Fibroblast of skin of back (primary cell): Measurements from ENCODE around the gene PYURF.

Experiments used
- DNase-seq: peaks from one replicate; pipeline ENCODE4 v3.0.0-alpha.2; 2013

The PYURF gene

DNA sequence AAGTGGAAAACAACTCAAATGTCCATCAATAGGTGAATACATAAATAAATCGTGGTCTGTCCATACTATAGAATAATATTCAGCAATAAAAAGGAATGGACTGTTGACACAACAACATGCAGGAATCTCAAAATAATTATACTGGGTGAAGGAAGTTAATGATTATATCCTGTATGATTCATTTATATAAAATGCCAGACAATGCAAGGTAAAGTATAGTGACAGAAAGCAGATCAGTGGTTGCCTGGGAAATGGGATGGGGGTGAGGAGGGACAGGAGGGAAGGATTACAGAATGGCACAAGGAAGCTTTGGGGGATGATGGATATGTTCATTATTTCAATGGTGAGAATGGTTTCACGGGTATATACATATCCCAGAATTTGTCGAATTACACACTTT lies 12.3 kb downstream of the PYURF start:
- no peak for DNase-seq

DNA sequence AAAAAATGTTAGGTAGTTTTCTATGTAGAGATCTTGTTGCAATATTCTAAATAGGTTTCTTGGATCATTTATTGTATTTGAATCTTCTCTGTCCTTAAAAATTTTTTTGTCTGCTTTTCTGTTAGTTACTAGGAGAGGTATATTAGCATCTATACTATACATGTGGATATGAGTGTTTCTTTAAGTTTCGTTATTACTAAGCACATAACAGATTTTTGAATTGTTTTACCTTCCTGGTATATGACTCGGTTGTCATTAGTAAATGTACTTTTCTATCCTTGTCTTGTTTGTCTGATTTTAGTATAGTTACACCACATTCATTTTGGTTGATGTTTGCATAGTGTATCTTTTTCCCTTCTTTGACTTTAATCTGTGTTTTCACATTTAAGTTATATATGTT lies 20.2 kb downstream of the PYURF start:
- DNase-seq: no peak

DNA sequence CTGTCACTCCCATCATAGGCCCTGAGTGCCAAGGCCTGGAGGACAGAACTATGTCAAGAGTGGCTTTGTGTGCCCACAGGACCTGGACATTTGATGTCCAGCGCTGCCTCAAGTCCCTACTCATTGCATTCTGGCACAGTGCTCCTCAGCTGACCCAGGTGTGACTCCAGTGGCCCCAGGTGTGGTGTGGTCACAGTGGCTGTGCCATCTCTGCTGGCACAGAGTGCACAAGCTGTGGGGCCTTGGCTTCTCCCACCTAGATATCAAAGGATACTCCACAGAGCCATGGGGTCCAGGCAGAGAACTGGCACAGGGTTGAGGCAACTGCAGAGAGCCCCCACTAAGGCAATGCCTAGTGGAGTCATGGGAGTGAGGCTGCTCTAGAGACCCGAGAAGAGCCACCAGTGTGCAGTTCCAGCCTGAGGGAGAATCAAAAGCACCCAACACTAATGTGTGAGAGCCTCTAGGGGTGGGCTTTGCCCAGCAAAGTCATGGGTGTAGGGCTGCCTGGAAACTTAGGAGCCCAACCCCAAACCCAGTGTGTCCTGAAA lies 25.6 kb downstream of the PYURF start:
- DNase-seq: no peak

DNA sequence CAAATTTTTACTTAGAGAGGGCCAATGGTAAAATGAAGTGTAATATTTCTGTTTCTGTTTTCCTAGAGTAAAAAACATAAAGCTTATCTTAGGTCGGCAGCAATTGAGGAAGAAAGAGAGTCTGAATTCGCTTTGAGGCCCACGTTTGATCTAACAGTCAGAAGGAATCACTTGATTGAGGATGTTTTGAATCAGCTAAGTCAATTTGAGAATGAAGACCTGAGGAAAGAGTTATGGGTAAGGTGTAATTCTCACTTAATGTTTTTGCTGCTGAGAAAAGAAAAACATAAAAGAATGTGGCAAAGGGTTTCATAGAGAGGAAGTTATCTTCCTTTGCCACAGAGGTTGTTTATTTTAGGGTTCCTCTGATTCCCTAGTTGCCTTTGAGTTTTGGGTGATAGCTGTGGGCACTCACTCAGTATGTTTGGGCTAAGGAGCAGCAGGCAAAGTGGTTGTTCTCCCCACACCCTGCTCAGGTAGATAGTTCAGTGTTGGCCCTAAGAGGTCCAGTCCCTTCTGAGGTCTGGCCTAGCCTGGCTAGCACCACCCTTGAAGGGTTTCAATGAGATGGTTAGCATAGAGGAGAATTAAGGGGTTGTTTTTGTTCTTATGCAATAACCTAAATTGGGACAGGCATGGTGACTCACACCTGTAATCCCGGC lies 34.3 kb downstream of the PYURF start:
- DNase-seq: no peak

DNA sequence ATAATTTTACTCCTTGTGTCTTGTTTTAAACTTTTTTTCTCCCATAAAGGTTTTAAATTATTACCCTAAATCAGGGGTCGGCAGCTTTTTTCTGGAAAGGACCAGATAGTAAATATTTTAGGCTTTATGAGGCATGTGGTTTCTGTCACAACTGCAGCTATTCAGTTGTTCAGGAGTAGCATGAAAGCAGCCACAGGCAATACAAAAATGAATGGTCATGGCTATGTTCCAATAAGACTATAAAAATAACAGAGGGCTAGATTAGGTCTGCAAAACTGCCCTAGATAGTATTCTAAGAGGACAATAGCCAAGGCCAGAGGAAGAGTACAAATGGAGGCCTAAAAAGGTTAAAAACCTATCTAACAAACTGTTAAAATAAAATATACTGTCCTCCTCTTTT lies 42.0 kb downstream of the PYURF start:
- no peak for DNase-seq

DNA sequence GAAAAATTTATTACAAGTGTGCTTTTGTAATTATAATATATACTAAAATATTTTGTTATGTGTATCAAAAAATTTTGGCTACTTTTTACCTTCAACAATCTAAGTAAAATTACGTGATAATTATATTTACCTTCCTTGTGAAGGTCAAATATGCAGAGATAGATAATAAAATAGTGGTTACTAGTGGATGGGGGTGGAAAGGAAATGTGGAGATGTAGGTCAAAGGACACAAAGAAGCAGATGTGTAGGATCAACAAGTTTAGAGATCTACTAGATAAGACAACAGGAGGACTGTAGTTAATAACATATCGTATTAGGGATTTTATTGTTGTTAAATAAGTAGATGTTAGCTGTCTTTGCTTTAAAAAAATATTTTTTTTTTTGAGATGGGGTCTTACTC lies 45.3 kb downstream of the PYURF start:
- no peak for DNase-seq

DNA sequence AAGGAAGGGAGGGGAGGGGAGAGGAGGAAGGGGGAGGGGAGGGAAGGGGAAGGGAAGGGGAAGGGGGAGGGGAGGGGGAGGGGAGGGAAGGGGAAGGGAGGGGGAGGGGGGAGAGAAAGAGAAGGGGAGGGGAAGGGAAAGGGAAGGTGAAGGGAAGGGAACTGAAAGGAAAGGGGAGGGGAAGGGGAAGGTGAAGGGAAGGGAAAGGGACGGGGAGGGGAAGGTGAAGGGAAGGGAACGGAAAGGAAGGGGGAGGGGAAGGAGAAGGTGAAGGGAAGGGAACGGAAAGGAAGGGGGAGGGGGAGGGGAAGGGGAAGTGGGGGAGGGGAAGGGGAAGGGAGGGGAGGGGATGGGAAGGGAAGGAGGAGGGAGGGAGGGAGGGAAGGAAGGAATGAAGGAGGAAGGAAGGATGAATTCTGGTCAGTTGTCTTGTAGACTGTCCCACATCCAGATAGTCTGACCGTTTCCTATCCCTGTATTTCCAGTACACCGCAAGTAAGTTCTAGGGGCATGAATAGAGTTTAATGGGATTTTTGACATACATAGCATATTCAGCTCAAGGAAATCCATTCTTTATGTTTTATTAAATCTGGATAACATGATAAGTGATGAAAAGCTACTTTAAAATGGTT lies 46.2 kb downstream of the PYURF start:
- DNase-seq: no peak
